ENCODE results near the gene PLCB4. TPM values are rescaled to one million over a fixed set of nuclear protein-coding genes. Genes with fewer than 3 reads are reported as not detected.

Gene PLCB4
- total RNA-seq, 1 donor from 2014 or later, result 20.6 TPM

- H3K36me3 ChIP-seq, result no peaks in the 10 kb centered on the region
- Mint-ChIP-seq H3K4me3 (no peak overlapping the region), H3K36me3 (peaks cover 8% of the 10 kb centered on the region), H3K4me1 (no peaks in the 10 kb centered on the region), H3K27ac (no peak overlapping the region), H3K9me3 (no peaks in the 10 kb centered on the region), H3K27me3 (ENCODE audit: insufficient read depth, low read depth) (no peaks in the 10 kb centered on the region)
- DNase-seq (ENCODE audit: low spot score), result no peak
- no peaks in the 10 kb centered on the region for H3K27me3 ChIP-seq
- no peaks in the 10 kb centered on the region for H3F3A ChIP-seq (ENCODE audit: low read depth)
- H3K79me2 ChIP-seq (ENCODE audit: low read depth), result peaks cover 7% of the 10 kb centered on the region
- no peak overlapping the region for H2AFZ ChIP-seq (replicated peaks)
- H3K4me3 ChIP-seq, result no peak overlapping the region
- H3K4me1 ChIP-seq, result peaks cover 9% of the 10 kb centered on the region
- no peaks in the 10 kb centered on the region for H3K9me3 ChIP-seq (ENCODE audit: low read depth)
- TF ChIP-seq CTCF (IDR thresholded peaks at IDR 0.05) (no peak), EZH2phosphoT487 (IDR thresholded peaks at IDR 0.05) (no peak), EZH2 (IDR thresholded peaks at IDR 0.05) (no peak)
- H3K27ac ChIP-seq, result no peak overlapping the region
- no peak overlapping the region for H3K9ac ChIP-seq
- H3K4me2 ChIP-seq, result no peak overlapping the region
- H4K20me1 ChIP-seq (ENCODE audit: low read depth), result no peaks in the 10 kb centered on the region
These were observed 97.4 kb downstream of the PLCB4 start for GRCh38 chr20:9166153-9166780.

GRCh38 chr20:9169409-9169808, 100.5 kb downstream of the PLCB4 start:
- H3K4me3 Mint-ChIP-seq, result no peak overlapping the region
- Histone ChIP-seq H3K4me2 (no peak overlapping the region), H4K20me1 (ENCODE audit: low read depth) (no peaks in the 10 kb centered on the region), H3K9me3 (ENCODE audit: low read depth) (no peaks in the 10 kb centered on the region), H3K36me3 (no peaks in the 10 kb centered on the region), H3F3A (ENCODE audit: low read depth) (no peaks in the 10 kb centered on the region), H2AFZ (replicated peaks) (no peak overlapping the region), H3K27ac (no peak overlapping the region), H3K4me1 (peaks cover 6% of the 10 kb centered on the region), H3K4me3 (no peak overlapping the region), H3K27me3 (no peaks in the 10 kb centered on the region), H3K9ac (no peak overlapping the region), H3K79me2 (ENCODE audit: low read depth) (peaks cover 7% of the 10 kb centered on the region)
- no peak overlapping the region for H3K27ac Mint-ChIP-seq
- DNase-seq (ENCODE audit: low spot score), result no peak
- TF ChIP-seq CTCF (IDR thresholded peaks at IDR 0.05) (no peak), EZH2 (IDR thresholded peaks at IDR 0.05) (no peak), EZH2phosphoT487 (IDR thresholded peaks at IDR 0.05) (no peak)
- no peaks in the 10 kb centered on the region for H3K27me3 Mint-ChIP-seq (ENCODE audit: insufficient read depth, low read depth)
- H3K36me3 Mint-ChIP-seq, result peaks cover 8% of the 10 kb centered on the region
- no peaks in the 10 kb centered on the region for H3K9me3 Mint-ChIP-seq
- peaks cover 9% of the 10 kb centered on the region for H3K4me1 Mint-ChIP-seq

GRCh38 chr20:9172851-9173250, 104.0 kb downstream of the PLCB4 start:
- Mint-ChIP-seq H3K36me3 (peaks cover 8% of the 10 kb centered on the region), H3K27me3 (ENCODE audit: insufficient read depth, low read depth) (no peaks in the 10 kb centered on the region), H3K4me3 (no peak overlapping the region), H3K27ac (no peak overlapping the region), H3K4me1 (peaks cover 17% of the 10 kb centered on the region), H3K9me3 (no peaks in the 10 kb centered on the region)
- Histone ChIP-seq H3F3A (ENCODE audit: low read depth) (no peaks in the 10 kb centered on the region), H4K20me1 (ENCODE audit: low read depth) (no peaks in the 10 kb centered on the region), H3K9me3 (ENCODE audit: low read depth) (no peaks in the 10 kb centered on the region), H3K4me3 (no peak overlapping the region), H2AFZ (replicated peaks) (no peak overlapping the region), H3K9ac (no peak overlapping the region), H3K36me3 (no peaks in the 10 kb centered on the region), H3K4me1 (no peaks in the 10 kb centered on the region), H3K27me3 (no peaks in the 10 kb centered on the region), H3K79me2 (ENCODE audit: low read depth) (no peaks in the 10 kb centered on the region), H3K4me2 (no peak overlapping the region), H3K27ac (no peak overlapping the region)
- TF ChIP-seq CTCF (IDR thresholded peaks at IDR 0.05) (peak; percentile 30), EZH2 (IDR thresholded peaks at IDR 0.05) (no peak)
- no peak for DNase-seq (ENCODE audit: low spot score)
